MCF 10A (cell line): ENCODE results near the gene PARN. TPM values are rescaled to one million over a fixed set of nuclear protein-coding genes. Genes with fewer than 3 reads are reported as not detected.

ENCODE experiments used
- BruUV-seq: library from RNA; stranded (reverse); fragments of 400-500 nt; replicated peaks from 2 replicates; lab custom pipeline; 2021; lab: Mats Ljungman, UMichigan
- CTCF ChIA-PET: fragments of 300-600 bp; sonication (Branson Sonifier 250); formaldehyde crosslinking; extraction: SDS; loops from one replicate; lab custom pipeline; 2021; ENCODE audit warnings: antibody characterized with exemption, inconsistent platforms; lab: Yijun Ruan, JAX
- POLR2A ChIA-PET: fragments of 300-600, 350-650 bp; sonication (Branson Sonifier 250); formaldehyde crosslinking; extraction: SDS; loops from one replicate; lab custom pipeline; 2020; ENCODE audit warnings: antibody characterized with exemption, inconsistent platforms; lab: Yijun Ruan, JAX
- DNase-seq: peaks from one replicate; pipeline ENCODE4 v3.0.0-alpha.2; 2018; ENCODE audit not compliant: unreplicated experiment
- H3K27ac Mint-ChIP-seq: one replicate; pipeline ENCODE4 v1.8.0; 2022; ENCODE audit warnings: mild to moderate bottlenecking, low read depth, mixed read lengths; ENCODE audit not compliant: unreplicated experiment
- H3K27me3 Mint-ChIP-seq: one replicate; pipeline ENCODE4 v1.8.0; 2022; ENCODE audit warnings: mixed read lengths; ENCODE audit not compliant: insufficient read depth, unreplicated experiment
- H3K36me3 Mint-ChIP-seq: one replicate; pipeline ENCODE4 v1.8.0; 2022; ENCODE audit warnings: mild to moderate bottlenecking, moderate library complexity, mixed read lengths; ENCODE audit not compliant: insufficient read depth, unreplicated experiment
- H3K4me1 Mint-ChIP-seq: one replicate; pipeline ENCODE4 v1.8.0; 2022; ENCODE audit warnings: mixed read lengths; ENCODE audit not compliant: insufficient read depth, unreplicated experiment
- H3K4me3 Mint-ChIP-seq: one replicate; pipeline ENCODE4 v1.8.0; 2022; ENCODE audit warnings: mild to moderate bottlenecking, moderate library complexity, mixed read lengths; ENCODE audit not compliant: unreplicated experiment
- H3K9me3 Mint-ChIP-seq: one replicate; pipeline ENCODE4 v1.8.0; 2022; ENCODE audit warnings: mixed read lengths; ENCODE audit not compliant: unreplicated experiment
- intact Hi-C: fragments of 100-400 bp; cut with micrococcal nuclease; formaldehyde crosslinking; loops from 2 replicates; pipeline ENCODE4 v1.14.1; 2022
- total RNA-seq: library from RNA; stranded (reverse); gene quantifications from 2 replicates; pipeline ENCODE4 v1.2.3, GENCODE V29; 2022
- TF ChIP-seq, protein P1 (sequence below): fragments of 200-600 bp; IDR thresholded peaks from one replicate; pipeline ENCODE4 v1.8.0; 2022; ENCODE audit warnings: antibody characterized with exemption, mild to moderate bottlenecking; ENCODE audit not compliant: unreplicated experiment

Gene PARN
- total RNA-seq, 1 experiment from 2014 or later = 35.0 TPM

DNA sequence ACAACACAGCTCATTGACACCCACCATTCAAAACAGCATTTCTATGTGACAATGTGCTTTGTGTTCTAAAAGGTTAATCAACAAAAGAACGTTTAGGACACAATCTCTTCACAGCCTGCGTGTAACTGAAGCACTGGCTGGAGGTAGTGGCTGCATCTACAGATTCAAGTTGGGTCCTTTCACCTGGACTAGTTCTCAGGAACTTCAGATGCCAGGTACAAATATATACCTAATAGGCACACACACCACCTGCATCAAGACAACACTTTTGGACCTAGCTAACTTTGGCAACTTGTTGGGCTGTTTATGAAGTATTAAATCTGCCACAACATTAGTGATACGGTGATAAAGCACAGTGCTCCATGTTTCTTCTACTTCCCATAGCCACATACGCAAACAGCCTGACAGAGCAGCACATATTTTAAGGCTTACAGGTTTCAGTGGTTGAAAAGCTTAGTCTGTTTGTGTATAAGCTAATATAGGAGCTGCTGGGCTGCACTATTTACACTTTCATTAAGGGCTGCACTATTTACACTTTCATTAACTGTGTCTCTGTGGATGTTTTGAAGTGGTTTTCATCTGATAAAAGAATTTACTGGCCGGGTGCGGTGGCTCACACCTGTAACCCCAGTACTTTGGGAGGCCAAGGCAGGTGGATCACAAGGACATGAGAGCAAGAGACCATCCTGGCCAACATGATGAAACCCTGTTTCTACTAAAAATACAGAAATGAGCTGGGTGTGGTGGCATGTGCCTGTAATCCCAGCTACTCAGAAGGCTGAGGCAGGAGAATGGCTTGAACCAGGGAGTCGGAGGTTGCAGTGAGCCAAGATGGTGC is 132.6 kb downstream of the PARN start:
- no peaks in the 10 kb centered on the region for H3K9me3 Mint-ChIP-seq
- no peaks in the 10 kb centered on the region for H3K27me3 Mint-ChIP-seq
- ChIA-PET POLR2A (interaction anchor here (0.7 to 8.6 kb wide), 6 partner anchors 10 to 190 kb away, joined by 3 to 119 read pairs (median 4); no protein-coding TSS in a partner anchor), CTCF (interaction anchor here (0.8 to 2.1 kb wide), 5 partner anchors 10 to 197 kb away, joined by 3 to 14 read pairs (median 5); no protein-coding TSS in a partner anchor)
- H3K4me1 Mint-ChIP-seq = peaks cover 44% of the 10 kb centered on the region
- H3K27ac Mint-ChIP-seq = no peak overlapping the region
- H3K36me3 Mint-ChIP-seq = no peaks in the 10 kb centered on the region
- TF ChIP-seq, protein P1, sequence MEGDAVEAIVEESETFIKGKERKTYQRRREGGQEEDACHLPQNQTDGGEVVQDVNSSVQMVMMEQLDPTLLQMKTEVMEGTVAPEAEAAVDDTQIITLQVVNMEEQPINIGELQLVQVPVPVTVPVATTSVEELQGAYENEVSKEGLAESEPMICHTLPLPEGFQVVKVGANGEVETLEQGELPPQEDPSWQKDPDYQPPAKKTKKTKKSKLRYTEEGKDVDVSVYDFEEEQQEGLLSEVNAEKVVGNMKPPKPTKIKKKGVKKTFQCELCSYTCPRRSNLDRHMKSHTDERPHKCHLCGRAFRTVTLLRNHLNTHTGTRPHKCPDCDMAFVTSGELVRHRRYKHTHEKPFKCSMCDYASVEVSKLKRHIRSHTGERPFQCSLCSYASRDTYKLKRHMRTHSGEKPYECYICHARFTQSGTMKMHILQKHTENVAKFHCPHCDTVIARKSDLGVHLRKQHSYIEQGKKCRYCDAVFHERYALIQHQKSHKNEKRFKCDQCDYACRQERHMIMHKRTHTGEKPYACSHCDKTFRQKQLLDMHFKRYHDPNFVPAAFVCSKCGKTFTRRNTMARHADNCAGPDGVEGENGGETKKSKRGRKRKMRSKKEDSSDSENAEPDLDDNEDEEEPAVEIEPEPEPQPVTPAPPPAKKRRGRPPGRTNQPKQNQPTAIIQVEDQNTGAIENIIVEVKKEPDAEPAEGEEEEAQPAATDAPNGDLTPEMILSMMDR = no peak
- intact Hi-C loops = no loop called here
- DNase-seq = no peak
- BruUV-seq = no TSS peak
- H3K4me3 Mint-ChIP-seq = no peak overlapping the region

DNA sequence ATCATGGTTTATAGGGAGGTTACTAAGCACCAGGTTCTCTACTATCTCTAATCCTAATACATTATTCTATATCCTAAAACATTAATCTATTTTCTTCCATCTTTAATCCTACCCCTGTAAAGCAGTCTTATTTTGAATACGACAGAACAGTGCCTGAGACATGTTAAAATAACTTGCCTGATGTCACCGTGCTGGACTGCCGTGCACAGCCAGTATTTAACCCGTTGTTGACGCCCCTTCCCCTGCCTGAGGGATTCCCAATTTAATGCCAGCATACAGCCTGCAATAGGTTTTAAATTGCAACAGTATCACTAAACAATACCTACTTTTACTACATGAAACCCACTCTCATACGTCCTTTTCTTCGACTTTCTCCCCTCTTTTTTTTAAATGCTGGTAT is 133.3 kb downstream of the PARN start:
- intact Hi-C loops = no loop called here
- no peak overlapping the region for H3K27ac Mint-ChIP-seq
- ChIA-PET POLR2A (interaction anchor here (0.7 to 8.6 kb wide), 6 partner anchors 9 to 189 kb away, joined by 3 to 119 read pairs (median 4); no protein-coding TSS in a partner anchor), CTCF (interaction anchor here (0.8 kb wide), 1 partner anchor 9 kb away, joined by 4 read pairs; no protein-coding TSS in a partner anchor)
- no peaks in the 10 kb centered on the region for H3K36me3 Mint-ChIP-seq
- no TSS peak for BruUV-seq
- peaks cover 37% of the 10 kb centered on the region for H3K4me1 Mint-ChIP-seq
- no peaks in the 10 kb centered on the region for H3K9me3 Mint-ChIP-seq
- no peak for DNase-seq
- TF ChIP-seq, protein P1 = no peak
- no peak overlapping the region for H3K4me3 Mint-ChIP-seq
- no peaks in the 10 kb centered on the region for H3K27me3 Mint-ChIP-seq

DNA sequence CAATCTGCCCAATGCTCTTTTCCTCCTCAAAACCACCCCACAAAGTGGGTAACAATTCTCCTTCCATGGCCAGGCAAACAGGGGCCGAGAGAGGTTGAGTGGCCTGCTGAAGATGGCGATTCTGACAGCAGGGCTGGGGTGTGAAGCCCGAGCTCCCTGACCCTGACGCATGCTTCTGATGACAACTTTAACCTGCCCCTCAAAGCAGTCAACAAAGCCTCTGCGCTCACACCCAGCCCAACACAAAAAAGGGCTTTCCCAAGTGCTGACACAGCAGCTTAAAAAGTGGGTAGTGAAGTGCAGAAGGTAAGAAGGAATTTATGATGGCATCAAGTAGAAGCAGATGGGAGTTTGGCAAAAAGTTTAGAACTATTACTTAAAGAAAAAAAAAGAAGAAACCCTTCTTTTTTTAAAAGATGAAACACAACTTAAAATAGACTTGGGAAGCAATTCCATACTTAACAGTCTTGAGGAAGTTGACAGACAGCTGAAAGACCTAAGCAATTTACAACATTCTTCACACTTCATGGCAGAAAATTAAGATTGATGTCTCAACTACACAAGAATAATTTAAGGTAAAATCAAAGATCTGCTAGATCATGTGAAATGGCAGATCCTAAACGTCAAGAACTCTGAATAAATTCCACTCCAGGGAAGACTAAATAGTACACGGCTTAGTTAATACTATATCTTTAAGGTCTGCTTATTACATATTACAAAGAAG is 133.9 kb downstream of the PARN start:
- Mint-ChIP-seq H3K36me3 (no peaks in the 10 kb centered on the region), H3K4me3 (no peak overlapping the region), H3K27me3 (no peaks in the 10 kb centered on the region), H3K27ac (no peak overlapping the region), H3K4me1 (peaks cover 32% of the 10 kb centered on the region), H3K9me3 (no peaks in the 10 kb centered on the region)
- ChIA-PET CTCF (interaction anchor here (0.8 kb wide), 2 partner anchors 8 to 9 kb away, joined by 3 to 4 read pairs; no protein-coding TSS in a partner anchor), POLR2A (interaction anchor here (0.7 to 1.7 kb wide), 6 partner anchors 8 to 1005 kb away, joined by 3 to 6 read pairs (median 4); no protein-coding TSS in a partner anchor)
- intact Hi-C loops = no loop called here
- no peak for DNase-seq
- TF ChIP-seq, protein P1 = no peak
- BruUV-seq = no TSS peak
